IPS DF 6.9 (cell line): ENCODE results near the gene SYNE1.
"Not testable (repeated sequence)": the region's sequence is repeated elsewhere in the genome, so short reads cannot be mapped to it uniquely, and the experiment has no call there.

Source experiments
- DNase-seq: peaks from one replicate; pipeline ENCODE4 v3.0.0-alpha.2; 2013; ENCODE audit warnings: low read depth, low spot score
- H3K27ac ChIP-seq: one replicate; pipeline ENCODE4 v1.5.1; 2013; ENCODE audit warnings: low read length, control low read depth
- H3K27me3 ChIP-seq: 2 replicates; pipeline ENCODE4 v1.6.1; 2013; ENCODE audit warnings: mild to moderate bottlenecking, low read length; ENCODE audit not compliant: control insufficient read depth, insufficient read depth
- H3K36me3 ChIP-seq: 2 replicates; pipeline ENCODE4 v1.6.1; 2013; ENCODE audit warnings: low read length; ENCODE audit not compliant: control insufficient read depth, insufficient read depth
- H3K4me1 ChIP-seq: 2 replicates; pipeline ENCODE4 v1.6.1; 2013; ENCODE audit warnings: low read length; ENCODE audit not compliant: control insufficient read depth, insufficient read depth
- H3K4me3 ChIP-seq: 2 replicates; pipeline ENCODE4 v1.5.1; 2013; ENCODE audit warnings: mild to moderate bottlenecking, low read length
- H3K9me3 ChIP-seq: 2 replicates; pipeline ENCODE4 v1.6.1; 2013; ENCODE audit warnings: low read length, inconsistent platforms; ENCODE audit not compliant: control insufficient read depth, insufficient read depth
- WGBS: extraction: QIAGEN DNeasy Blood & Tissue Kit; methylation state at CpG from one replicate; pipeline ENCODE4 v1.1.7; 2013; ENCODE audit warnings: mixed read lengths, missing lambda C conversion rate; ENCODE audit not compliant: insufficient read length, insufficient coverage; 5-methylcytosine and 5-hydroxymethylcytosine counted together

The SYNE1 gene

DNA sequence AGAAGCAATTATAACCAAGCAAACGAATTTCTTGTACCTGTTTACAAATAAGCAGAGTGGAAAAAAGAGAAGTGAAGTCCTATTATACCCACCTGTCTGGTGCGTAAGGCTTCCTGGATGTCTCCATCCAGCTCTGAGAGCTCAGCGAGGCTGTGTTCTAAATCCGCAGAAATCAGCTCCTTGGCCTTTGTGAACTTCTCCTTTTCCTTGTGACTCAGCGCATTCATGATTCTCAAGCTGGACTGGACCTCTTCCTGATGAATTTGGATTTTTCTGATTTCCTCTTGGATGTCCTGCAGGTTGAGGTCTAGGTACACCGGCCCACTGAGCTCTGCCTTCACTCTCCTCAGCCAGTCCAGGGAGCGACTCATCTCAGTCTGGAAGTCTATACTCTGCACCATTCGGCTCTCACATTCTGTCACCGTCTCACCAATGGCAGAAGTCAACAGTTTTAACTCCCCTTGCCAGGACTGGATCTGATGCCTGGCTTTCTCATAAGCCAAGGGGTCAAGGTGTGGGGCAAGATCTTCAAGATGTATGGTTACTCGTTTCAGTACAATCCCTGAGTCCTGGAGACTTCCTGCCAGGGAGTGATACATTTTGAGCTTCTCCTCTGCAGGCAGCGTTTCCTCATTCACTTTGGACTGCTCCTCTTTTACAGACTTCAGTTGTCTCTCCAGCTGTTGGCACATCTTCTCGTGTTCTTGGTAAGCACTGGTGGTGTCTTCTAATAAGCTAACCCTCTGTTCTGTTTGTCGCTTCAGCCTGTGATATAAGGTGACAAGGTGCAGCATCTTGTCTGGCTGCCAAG is 307.3 kb downstream of the SYNE1 start:
- no CpG with 5 or more reads among the region's 13 CpGs for WGBS
- H3K4me3 ChIP-seq = no peak overlapping the region
- no peak for DNase-seq

DNA sequence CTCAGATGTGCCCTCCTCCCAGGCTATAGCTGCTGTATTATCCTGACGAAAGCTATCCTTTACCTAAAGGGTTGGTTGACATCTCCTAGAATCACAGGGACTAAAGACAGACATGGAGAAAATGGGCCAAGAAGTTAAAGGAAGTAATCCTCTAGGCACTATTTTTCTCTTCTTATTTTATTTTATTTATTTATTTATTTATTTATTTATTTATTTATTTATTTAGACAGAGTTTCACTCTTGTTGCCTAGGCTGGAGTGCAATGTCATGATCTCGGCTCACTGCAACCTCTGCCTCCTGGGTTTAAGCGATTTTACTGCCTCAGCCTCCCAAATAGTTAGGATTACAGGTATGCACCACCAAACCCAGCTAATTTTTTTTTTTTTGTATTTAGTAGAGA is 309.0 kb downstream of the SYNE1 start:
- not testable (repeated sequence) for DNase-seq, H3K4me3 ChIP-seq, H3K36me3 ChIP-seq, H3K27ac ChIP-seq, H3K4me1 ChIP-seq, H3K27me3 ChIP-seq, H3K9me3 ChIP-seq
- no CpG with 5 or more reads among the region's 3 CpGs for WGBS

More for the DNA sequence above, 307.3 kb downstream of the SYNE1 start:
- Histone ChIP-seq H3K4me1 (no peaks in the 10 kb centered on the region), H3K27me3 (no peaks in the 10 kb centered on the region), H3K27ac (no peak overlapping the region), H3K9me3 (no peaks in the 10 kb centered on the region), H3K36me3 (no peaks in the 10 kb centered on the region)

DNA sequence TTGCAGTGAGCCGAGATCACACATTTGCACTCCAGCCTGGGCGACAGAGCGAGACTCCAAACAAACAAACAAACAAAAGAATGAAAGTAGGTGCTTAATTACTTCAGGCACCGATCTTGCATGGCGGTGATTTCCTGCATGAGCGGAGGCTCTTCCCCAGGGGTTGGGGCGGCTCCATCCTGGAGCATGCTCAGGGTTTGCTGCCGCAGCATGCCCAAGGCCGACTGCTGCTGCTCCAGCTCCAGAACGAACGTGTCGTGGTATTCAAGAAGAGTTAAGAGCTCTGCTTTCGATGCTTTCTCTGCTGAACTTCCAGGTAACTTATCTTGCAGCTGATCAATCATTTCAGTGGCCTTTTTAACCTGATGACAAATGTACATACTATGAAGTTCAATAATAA is 313.8 kb downstream of the SYNE1 start:
- Histone ChIP-seq H3K27me3 (no peaks in the 10 kb centered on the region), H3K36me3 (no peaks in the 10 kb centered on the region), H3K4me3 (no peak overlapping the region), H3K9me3 (no peaks in the 10 kb centered on the region), H3K27ac (no peak overlapping the region), H3K4me1 (no peaks in the 10 kb centered on the region)
- WGBS = no CpG with 5 or more reads among the region's 13 CpGs
- no peak for DNase-seq

DNA sequence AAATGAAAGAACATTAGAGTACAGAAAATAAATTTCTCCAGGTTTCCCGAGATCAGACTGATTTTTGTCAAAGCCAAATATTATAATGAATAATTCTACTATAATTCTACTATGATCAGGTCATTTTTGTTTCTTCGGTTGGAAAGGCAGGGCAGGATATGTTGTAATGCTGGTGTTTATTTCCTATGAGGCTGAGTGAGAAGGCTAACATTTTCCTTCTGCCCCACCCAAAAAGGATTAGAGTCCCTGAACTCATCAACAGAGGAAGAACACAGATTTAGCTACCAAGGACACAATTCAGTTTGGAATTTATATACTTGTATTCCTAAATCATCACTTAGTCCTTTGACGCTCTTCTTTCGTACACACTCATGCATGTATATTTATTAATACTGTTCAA is 318.9 kb downstream of the SYNE1 start:
- no peak overlapping the region for H3K4me3 ChIP-seq
- H3K36me3 ChIP-seq = no peaks in the 10 kb centered on the region
- H3K4me1 ChIP-seq = no peaks in the 10 kb centered on the region
- no peak overlapping the region for H3K27ac ChIP-seq
- DNase-seq = no peak
- H3K27me3 ChIP-seq = no peaks in the 10 kb centered on the region
- H3K9me3 ChIP-seq = no peaks in the 10 kb centered on the region
- no CpG with 5 or more reads among the region's 4 CpGs for WGBS

DNA sequence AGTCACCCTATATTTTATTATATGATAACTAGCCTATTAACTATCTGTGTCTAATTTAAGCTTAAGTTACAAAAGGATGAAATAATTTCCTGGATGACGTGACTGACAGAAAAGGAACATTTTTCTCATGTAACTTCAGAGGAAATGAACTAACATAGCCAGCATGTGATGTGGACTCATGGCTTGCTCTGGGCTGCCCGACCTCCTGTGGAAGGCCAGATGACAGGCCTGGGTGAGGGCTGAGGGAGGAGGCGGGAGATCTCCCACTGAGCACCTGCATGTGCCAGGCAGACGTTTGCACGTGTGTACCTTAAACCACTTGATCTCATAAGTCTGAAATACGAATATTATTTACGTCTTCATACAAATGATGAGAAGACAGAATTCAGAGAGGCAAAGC is 321.1 kb downstream of the SYNE1 start:
- H3K27me3 ChIP-seq = no peaks in the 10 kb centered on the region
- H3K27ac ChIP-seq = no peak overlapping the region
- DNase-seq = no peak
- no peak overlapping the region for H3K4me3 ChIP-seq
- H3K9me3 ChIP-seq = no peaks in the 10 kb centered on the region
- no CpG with 5 or more reads among the region's 7 CpGs for WGBS
- H3K4me1 ChIP-seq = no peaks in the 10 kb centered on the region
- no peaks in the 10 kb centered on the region for H3K36me3 ChIP-seq

DNA sequence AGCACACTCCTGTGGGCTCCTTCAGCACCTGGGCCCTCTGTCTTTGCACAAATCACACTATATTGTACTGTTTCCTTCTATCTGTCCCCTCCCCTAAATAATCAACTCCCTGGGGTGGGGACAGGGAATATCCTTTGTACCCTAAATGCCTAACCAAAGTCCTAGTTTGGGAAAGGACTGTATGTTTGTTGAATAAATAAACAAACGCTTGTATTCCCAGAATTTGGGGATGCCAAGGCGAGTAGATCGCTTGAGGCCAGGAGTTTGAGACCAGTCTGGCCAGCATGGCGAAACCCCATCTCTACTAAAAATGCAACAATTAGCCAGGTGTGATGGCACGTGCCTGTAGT is 322.7 kb downstream of the SYNE1 start:
- no peaks in the 10 kb centered on the region for H3K9me3 ChIP-seq
- WGBS = no CpG with 5 or more reads among the region's 5 CpGs
- H3K4me3 ChIP-seq = no peak overlapping the region
- DNase-seq = no peak
- no peaks in the 10 kb centered on the region for H3K36me3 ChIP-seq
- H3K27ac ChIP-seq = no peak overlapping the region
- H3K4me1 ChIP-seq = no peaks in the 10 kb centered on the region
- no peaks in the 10 kb centered on the region for H3K27me3 ChIP-seq

DNA sequence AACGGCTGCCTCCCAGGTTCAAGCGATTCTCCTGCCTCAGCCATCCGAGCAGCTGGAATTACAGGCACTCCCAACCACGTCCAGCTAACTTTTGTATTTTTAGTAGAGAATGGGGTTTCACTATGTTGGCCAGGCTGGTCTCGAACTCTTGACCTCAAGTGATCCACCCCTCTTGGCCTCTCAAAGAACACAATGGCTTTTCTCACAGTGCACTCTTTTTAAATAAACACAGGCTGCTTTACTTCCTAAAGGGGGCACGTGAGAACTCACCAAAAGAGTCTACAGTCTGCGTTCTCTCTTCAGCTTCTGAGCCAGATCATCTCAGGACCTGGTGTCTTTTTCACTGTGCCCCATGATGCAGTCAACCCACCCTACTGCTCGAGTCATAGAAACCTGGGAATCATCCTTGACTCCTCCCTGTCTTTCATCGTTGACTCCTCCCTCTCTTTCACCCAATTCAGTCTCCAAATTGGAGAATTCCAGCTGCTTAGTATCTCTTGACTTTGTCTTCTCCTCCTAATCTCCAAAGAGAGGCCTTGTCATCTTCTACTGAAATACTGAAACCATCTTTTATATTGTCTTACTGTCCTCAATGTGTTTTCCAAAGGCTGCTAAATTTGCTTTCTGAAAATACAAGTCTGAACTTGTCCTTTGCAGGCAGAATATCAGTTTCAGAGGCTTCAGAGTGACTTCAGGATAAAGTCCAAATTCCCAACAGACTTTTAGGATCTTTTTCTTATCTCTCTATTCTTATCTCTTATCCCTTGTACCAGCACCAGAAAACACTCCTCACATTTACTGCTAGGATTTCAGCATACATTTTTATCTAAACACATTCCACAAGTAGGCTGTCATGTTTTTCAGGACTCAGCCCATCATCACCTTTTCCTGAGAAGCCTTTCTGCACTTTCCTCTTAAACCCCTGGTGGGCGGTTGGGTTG is 323.4 kb downstream of the SYNE1 start:
- Histone ChIP-seq H3K27me3 (no peaks in the 10 kb centered on the region), H3K4me3 (no peak overlapping the region), H3K27ac (no peak overlapping the region), H3K9me3 (no peaks in the 10 kb centered on the region), H3K36me3 (no peaks in the 10 kb centered on the region), H3K4me1 (no peaks in the 10 kb centered on the region)
- no CpG with 5 or more reads among the region's 10 CpGs for whole genome bisulfite sequencing
- no peak for DNase-seq

DNA sequence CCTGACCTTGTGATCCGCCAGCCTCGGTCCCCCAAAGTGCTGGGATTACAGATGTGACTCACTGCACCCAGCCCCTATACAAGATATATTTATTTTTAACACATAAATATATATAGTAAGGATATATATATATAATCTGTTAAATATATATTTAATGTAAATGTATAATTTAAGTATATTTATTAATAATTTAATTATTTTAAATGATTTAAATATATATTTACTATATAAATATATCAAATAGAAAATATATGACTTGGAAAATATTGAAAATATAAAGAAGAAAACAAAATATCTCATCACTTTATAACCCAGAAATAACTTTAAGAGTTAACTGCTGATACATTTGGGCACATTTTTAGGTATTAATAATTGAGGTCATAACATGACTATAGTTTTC is 324.7 kb downstream of the SYNE1 start:
- Histone ChIP-seq H3K27ac (no peak overlapping the region), H3K9me3 (no peaks in the 10 kb centered on the region), H3K4me3 (no peak overlapping the region), H3K27me3 (no peaks in the 10 kb centered on the region), H3K36me3 (no peaks in the 10 kb centered on the region), H3K4me1 (no peaks in the 10 kb centered on the region)
- no CpG with 5 or more reads among the region's 2 CpGs for WGBS
- DNase-seq = no peak

DNA sequence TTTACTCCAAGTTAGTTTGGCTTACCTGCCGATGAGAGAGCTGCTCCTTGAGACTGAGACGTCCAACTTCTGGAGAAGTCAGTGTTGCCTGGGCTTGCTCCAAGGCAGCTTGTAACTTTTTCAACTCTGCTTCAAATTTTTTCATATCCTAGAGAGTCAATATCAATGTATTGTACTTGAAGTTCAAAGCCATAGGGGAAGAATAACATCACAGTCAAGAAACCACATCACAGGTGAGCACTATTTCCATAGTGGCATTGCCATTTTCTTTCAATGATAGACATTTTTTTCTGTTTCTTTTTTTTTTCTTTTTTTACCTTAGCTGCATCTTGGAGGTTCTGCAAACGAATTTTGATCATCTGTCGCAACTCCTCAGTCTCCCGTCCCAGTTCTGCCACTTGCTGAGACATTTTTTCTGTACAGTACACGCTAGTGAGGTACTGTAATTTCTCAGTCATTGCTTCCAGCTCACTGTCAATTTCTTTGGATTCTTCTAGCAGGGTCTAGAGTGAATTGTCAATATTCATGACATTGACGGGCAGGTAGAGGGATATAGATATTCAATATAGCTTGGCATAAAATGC is 326.7 kb downstream of the SYNE1 start:
- Histone ChIP-seq H3K36me3 (no peaks in the 10 kb centered on the region), H3K9me3 (no peaks in the 10 kb centered on the region), H3K4me1 (no peaks in the 10 kb centered on the region), H3K27ac (no peak overlapping the region), H3K27me3 (no peaks in the 10 kb centered on the region), H3K4me3 (no peak overlapping the region)
- no peak for DNase-seq
- WGBS = no CpG with 5 or more reads among the region's 7 CpGs

DNA sequence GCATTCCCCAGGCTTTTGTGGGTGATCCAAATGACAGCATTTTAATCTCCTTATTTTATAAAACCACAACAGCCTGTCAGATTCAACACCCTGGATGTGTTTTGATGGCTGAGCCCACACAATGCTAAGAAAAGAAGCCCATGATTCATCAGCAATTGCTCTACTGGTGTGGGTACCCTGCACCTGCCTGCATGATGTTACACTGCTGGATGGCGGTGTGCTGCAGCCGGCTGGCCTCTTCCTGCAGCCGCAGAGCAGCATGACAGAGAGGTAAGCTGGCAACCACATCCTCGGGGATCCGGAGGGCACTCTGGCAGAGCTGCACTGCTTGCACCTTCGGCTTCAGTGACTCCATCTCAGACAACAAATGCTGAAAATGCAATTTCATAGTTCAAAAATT is 327.5 kb downstream of the SYNE1 start:
- Histone ChIP-seq H3K4me3 (no peak overlapping the region), H3K36me3 (no peaks in the 10 kb centered on the region), H3K4me1 (no peaks in the 10 kb centered on the region), H3K9me3 (no peaks in the 10 kb centered on the region), H3K27me3 (no peaks in the 10 kb centered on the region), H3K27ac (no peak overlapping the region)
- DNase-seq = no peak
- WGBS = no CpG with 5 or more reads among the region's 6 CpGs
